BJ (cell line): ENCODE measurements around the gene ATAT1. TPM values are rescaled to one million over a fixed set of nuclear protein-coding genes. Genes with fewer than 3 reads are reported as not detected.

ENCODE experiments used
- CTCF ChIA-PET: fragments of 350-600 bp; formaldehyde crosslinking; extraction: SDS; loops from one replicate; lab custom pipeline; 2021; ENCODE audit warnings: antibody characterized with exemption, inconsistent platforms; lab: Yijun Ruan, JAX
- POLR2A ChIA-PET: fragments of 300-600 bp; sonication (Branson Sonifier 250); formaldehyde crosslinking; extraction: SDS; loops from one replicate; lab custom pipeline; 2021; ENCODE audit warnings: antibody characterized with exemption; lab: Charles Lee
- DNase-seq: peaks from one replicate; pipeline ENCODE4 v3.0.0-alpha.2; 2011; ENCODE audit warnings: low read depth
- H3K27me3 ChIP-seq: 2 replicates; pipeline ENCODE4 v1.6.0; 2011; ENCODE audit warnings: low read length; ENCODE audit not compliant: control insufficient read depth, insufficient read depth
- H3K36me3 ChIP-seq: 2 replicates; pipeline ENCODE4 v1.5.1; 2011; ENCODE audit warnings: low read length; ENCODE audit not compliant: control insufficient read depth, insufficient read depth
- H3K4me3 ChIP-seq: 2 replicates; pipeline ENCODE4 v1.5.1; 2011; ENCODE audit warnings: low read depth, mild to moderate bottlenecking, control low read depth, low read length
- polyA plus RNA-seq: library from polyadenylated mRNA; depleted of rRNA; stranded (reverse); fragments of >200 nt; gene quantifications from 2 replicates; pipeline ENCODE4 v1.2.3, GENCODE V29; 2011; rRNA removed
- small RNA-seq: library from RNA; depleted of rRNA; stranded (forward); fragments of <200 nt; gene quantifications from one replicate; pipeline ENCODE3, GENCODE V24; 2012; ENCODE audit warnings: low replicate concordance, low read depth; ENCODE audit not compliant: insufficient read length
- TF ChIP-seq, protein P1 (sequence below): IDR thresholded peaks from 2 replicates; pipeline ENCODE4 v1.5.1; 2011; ENCODE audit warnings: low read depth, mild to moderate bottlenecking, control low read depth, inconsistent platforms, low read length, moderate library complexity; ENCODE audit not compliant: insufficient read depth

The ATAT1 gene
- polyA plus RNA-seq, 1 experiment, result 6.8 TPM

DNA sequence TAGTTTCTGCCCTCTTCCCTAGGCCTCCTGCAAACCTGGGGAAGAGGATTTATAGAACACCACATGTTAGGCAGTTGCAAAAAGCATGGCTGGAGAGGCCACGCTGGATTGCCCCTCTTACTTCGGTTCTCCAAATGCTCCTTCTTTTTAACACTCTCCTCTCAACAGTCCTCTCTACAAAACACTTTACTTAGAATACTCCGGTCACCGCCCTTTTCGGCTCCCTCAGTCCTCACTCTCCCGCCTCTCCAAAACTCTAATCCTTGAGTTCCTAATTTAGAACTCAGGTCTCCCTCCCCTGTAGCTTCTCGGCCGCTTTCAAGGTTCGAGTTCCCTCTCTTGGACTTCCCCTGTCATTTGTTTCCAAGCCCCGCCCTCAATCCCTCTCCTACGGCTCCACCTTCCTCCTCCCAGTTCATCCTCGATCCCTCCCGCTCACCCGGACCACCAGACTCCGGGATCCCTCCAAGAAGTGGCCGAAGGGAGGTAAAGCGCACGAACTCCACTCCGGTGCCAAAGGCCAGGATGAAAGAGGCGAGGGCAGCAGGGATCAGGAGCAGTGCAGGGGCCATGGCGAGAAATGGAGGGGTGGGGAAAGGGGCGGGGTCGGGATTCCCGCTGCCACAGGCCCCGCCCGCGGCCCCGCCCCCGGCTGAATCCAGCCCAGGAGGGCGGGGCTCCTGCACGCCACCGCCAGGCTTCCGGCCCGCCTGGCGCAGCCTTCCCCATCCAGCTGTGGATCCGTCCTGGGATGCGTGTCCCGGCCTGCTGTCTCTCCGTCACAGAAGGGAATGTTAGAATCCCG, 63.9 kb downstream of the ATAT1 start, which contains the start of gene NRM:
Gene NRM, minus strand, starts transcription at position 582 of the 805 bp plus-strand sequence. Its CDS starts 10 bp downstream, at position 572.
- POLR2A ChIA-PET, result interaction anchor here (0.6 kb wide), 1 partner anchor 27 kb away, joined by 4 read pairs; no protein-coding TSS in a partner anchor
- TF ChIP-seq, protein P1, sequence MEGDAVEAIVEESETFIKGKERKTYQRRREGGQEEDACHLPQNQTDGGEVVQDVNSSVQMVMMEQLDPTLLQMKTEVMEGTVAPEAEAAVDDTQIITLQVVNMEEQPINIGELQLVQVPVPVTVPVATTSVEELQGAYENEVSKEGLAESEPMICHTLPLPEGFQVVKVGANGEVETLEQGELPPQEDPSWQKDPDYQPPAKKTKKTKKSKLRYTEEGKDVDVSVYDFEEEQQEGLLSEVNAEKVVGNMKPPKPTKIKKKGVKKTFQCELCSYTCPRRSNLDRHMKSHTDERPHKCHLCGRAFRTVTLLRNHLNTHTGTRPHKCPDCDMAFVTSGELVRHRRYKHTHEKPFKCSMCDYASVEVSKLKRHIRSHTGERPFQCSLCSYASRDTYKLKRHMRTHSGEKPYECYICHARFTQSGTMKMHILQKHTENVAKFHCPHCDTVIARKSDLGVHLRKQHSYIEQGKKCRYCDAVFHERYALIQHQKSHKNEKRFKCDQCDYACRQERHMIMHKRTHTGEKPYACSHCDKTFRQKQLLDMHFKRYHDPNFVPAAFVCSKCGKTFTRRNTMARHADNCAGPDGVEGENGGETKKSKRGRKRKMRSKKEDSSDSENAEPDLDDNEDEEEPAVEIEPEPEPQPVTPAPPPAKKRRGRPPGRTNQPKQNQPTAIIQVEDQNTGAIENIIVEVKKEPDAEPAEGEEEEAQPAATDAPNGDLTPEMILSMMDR, result no peak

DNA sequence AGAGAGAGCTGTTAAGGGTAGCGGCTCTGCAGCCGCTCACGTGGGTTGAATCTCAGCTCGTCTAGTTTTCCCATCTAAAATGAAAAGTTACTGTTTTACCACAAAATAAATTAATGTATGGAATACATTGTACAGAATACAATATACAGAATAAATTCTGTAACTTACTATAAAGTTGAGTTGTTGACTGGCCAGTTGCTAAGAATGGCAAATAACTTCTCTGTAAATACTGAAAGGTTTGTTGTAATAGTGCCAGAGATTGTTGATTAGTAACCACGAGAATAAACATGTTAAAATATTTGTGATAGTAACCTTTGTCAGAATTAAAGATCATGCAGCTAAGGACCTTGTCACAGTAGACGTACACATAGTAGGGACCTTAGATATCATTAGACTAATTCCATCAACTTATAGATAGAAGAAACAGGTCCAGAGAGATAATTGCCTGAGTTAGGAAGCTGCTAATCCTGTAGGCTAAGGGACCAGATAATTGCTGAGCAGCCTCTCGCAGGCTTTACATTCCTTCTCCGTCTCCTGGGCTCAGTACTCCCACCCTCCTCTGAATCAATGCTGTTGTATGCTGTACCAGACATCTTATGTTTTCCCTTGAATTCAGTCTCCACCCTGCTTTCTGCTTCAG, 64.7 kb downstream of the ATAT1 start:
- CTCF ChIA-PET, result interaction anchor here (1.1 to 2.9 kb wide), 4 partner anchors 12 to 32 kb away, joined by 3 to 21 read pairs (median 8); no protein-coding TSS in a partner anchor

More for the DNA sequence above, 63.9 kb downstream of the ATAT1 start, which contains the start of gene NRM:
- DNase-seq, result no peak
- CTCF ChIA-PET, result interaction anchor here (1.2 to 3.6 kb wide), 4 partner anchors 12 to 32 kb away, joined by 4 to 22 read pairs (median 16); no protein-coding TSS in a partner anchor
- Histone ChIP-seq H3K4me3 (peak within 1 kb of the TSS; percentile 75), H3K27me3 (no peaks in the 10 kb centered on the region), H3K36me3 (peaks cover 2% of the 10 kb centered on the region; the same call in 1 of the 2 replicates)

More for the DNA sequence above, 64.7 kb downstream of the ATAT1 start:
- Histone ChIP-seq H3K36me3 (peaks cover 2% of the 10 kb centered on the region; the same call in 1 of the 2 replicates), H3K4me3 (peak overlapping the region; percentile 75), H3K27me3 (no peaks in the 10 kb centered on the region)
- no peak for DNase-seq
- POLR2A ChIA-PET, result interaction anchor here (0.6 kb wide), 1 partner anchor 26 kb away, joined by 4 read pairs; no protein-coding TSS in a partner anchor
- TF ChIP-seq, protein P1, result no peak

Small RNAs within 50 kb of the gene (small RNA-seq; reads per million reads assigned to genes)
- not detected for gene MIR877

Other genes starting within 250 kb of the ATAT1 start
- 211 and 293 TPM in 2 replicates for gene HLA-E, start 137.4 kb upstream of the ATAT1 start, polyA plus RNA-seq
- gene GNL1, start 70.4 kb upstream of the ATAT1 start, polyA plus RNA-seq, result 47.4 and 47.6 TPM in 2 replicates
- 15.8 and 16.0 TPM in 2 replicates for gene PRR3, start 69.6 kb upstream of the ATAT1 start, polyA plus RNA-seq
- 30.0 and 37.9 TPM in 2 replicates for gene ABCF1, start 55.4 kb upstream of the ATAT1 start, polyA plus RNA-seq
- gene PPP1R10, start 9.6 kb upstream of the ATAT1 start, polyA plus RNA-seq, result 27.0 and 32.2 TPM in 2 replicates
- gene MRPS18B, start 9.0 kb upstream of the ATAT1 start, polyA plus RNA-seq, result 58.7 and 69.3 TPM in 2 replicates
- gene C6orf136, start 20.3 kb downstream of the ATAT1 start, polyA plus RNA-seq, result 5.4 and 6.0 TPM in 2 replicates
- gene DHX16, start 46.1 kb downstream of the ATAT1 start, polyA plus RNA-seq, result 25.1 and 44.5 TPM in 2 replicates
- gene PPP1R18, start 59.8 kb downstream of the ATAT1 start, polyA plus RNA-seq, result 87.5 and 121 TPM in 2 replicates
- 12.6 and 19.7 TPM in 2 replicates for gene NRM, start 64.1 kb downstream of the ATAT1 start, polyA plus RNA-seq
- 5.1 and 7.5 TPM in 2 replicates for gene MDC1, start 90.4 kb downstream of the ATAT1 start, polyA plus RNA-seq
- gene TUBB, start 93.5 kb downstream of the ATAT1 start, polyA plus RNA-seq, result 1,140 and 1,840 TPM in 2 replicates
- gene FLOT1, start 115.8 kb downstream of the ATAT1 start, polyA plus RNA-seq, result 205 and 292 TPM in 2 replicates
- 43.7 and 51.7 TPM in 2 replicates for gene IER3, start 117.7 kb downstream of the ATAT1 start, polyA plus RNA-seq